NCI-H510A (cell line): ENCODE results near the gene MVB12B.

Experiments
- DNase-seq: peaks from one replicate; lab custom pipeline; 2025; lab: John Stamatoyannopoulos, UW

The MVB12B gene

DNA sequence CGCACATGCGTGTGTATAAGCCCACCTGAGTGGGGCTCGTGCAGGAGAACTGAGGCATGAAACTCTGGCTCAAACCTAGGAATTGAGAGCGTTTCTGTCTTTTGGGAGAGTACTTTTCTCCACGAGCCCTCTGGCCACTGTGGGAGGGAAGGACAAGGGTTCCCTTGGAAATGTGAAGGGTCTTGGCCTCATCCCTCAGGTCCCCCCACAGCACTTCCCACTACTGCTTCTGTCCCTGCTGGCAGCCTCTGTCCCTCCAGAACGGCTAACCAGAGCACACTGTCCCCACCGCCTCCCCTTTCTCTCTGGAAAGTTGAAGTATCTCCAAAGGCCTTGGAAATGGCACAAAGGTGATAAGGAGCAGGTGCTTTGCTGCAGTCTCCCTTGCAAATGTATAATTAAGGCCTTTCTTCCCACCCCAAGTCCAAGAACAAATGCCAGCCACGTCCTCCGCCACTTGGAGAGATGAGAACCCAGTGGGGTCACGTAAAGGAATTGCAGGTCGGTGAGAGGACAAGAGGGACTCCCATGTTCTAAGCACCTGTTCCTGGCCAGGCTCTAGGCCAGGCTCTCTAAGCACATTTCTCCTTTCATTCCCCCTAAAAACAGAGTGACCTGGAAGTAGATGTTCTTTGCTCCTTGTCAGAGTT lies 179.2 kb downstream of the MVB12B start:
- no peak for DNase-seq

DNA sequence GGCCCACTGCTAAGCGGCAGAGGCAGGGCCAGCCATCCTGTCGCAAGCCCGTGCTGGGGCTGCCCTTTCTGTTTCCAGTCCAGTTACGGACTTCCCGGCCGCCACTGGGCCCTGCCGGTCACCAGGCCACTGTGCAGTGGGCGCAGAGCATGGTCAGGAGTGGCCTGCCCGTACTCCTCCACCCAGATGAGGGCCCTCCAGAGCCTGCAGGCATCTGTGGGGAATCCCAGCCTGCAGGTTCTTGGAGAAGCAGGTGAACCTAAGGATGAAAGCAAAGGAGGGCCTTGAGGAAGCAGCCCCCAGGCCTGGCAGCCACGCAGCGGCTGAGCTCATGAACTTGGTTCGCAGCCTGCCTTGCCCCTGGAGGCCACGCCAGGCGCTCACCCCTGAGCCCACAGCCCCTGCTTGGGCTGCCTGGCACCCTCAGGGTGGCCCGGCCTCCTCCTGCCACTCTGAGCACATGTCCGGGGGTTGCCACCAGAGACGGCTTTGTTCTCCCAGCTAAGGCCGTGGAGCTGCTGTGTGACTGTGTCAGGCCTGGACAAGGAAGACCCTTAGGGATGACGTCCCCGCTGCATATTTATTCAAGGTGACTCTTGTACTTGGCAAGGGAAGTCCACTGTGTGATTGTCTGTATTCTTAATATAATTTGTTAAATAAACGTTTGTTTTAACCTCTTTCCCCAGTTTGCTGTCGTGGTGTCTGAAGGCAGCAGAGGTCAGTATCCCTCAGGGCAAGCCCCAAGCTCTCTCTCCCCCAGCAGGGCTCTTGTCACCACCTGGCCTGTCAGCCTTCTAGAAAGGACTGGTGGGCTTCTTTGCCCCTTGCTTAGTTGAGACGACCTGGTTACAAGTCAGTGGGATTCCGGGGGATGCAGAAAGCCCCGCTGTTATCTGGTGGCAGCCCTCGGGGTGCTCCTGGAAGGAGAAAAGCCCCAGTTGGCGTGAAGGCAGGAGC lies 180.0 kb downstream of the MVB12B start:
- no peak for DNase-seq

DNA sequence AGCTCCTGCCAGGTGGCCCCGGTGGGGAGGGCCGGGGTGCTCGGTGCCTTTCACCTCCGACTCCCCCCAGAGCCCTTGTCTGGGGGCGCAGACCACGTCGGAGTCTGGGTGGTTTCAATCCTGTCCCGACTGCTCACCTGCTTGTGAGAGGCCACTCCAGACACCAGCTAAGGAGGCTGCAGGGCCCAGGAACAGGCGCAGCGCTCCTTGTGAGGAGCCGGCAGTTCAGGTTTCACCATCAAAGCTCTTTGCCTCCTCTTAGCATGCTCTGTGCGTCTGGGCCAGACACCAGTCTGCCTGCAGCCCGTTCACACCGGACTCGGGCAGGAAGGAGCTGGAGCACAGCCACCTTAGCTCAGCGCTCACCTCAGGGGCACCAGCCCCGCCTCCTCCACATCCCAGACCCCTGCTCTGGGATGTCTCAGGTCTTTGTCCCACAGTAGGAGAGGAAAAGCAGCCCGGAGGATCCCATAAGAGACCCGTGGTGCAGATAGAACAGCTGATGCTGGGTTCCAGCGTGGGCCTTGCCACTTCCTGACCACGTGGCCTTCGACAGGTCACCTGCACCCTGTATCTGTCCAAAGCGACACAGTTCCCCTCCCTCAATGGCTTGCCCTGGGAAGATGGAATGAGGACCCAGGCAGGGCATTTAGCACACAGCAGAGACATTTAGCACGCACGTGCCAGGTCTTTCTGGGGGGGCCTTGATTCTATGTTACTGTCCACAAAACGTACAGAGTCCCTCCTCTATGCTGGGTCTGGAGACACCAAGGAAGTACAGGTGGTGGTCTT lies 180.9 kb downstream of the MVB12B start:
- no peak for DNase-seq

DNA sequence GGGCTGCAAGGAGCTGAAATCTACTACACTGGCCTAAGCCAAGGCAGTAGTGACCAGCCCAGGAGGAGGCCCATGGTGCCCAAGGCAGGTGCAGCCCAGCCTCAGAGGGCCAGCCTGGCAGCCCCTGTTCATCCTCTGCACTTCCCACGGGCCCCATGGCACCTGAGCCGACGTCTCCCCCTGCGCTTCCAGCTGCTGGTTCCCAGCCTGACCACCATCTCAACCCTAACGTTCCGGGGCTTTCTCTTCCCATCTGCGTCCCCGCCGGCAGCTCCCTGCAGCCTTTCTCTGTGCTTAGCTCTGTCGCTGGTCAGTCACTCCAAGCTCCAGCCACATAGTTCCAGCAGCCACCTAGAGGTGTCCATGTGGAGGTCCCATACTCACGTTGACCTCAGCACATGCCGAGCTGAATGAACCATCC lies 181.6 kb downstream of the MVB12B start:
- no peak for DNase-seq

DNA sequence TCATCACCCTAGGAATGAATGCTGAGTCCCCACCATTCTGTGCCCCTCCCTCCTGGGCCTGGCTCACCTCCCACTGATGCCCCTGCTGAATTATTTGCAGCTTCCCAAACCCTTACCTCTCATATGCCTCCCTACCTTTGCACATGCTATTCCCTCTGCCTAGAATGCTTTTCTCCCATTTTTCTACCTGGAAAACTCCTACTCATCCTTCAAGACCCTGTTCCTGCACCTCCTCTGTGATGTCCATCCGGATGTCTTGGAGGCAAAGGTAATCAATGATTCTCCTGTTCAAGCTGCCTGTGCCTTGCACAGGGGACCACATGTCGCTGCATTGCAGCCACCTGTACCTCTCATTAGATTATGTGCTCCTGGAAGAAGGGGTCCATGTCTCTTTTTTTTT lies 182.3 kb downstream of the MVB12B start:
- DNase-seq, result no peak

DNA sequence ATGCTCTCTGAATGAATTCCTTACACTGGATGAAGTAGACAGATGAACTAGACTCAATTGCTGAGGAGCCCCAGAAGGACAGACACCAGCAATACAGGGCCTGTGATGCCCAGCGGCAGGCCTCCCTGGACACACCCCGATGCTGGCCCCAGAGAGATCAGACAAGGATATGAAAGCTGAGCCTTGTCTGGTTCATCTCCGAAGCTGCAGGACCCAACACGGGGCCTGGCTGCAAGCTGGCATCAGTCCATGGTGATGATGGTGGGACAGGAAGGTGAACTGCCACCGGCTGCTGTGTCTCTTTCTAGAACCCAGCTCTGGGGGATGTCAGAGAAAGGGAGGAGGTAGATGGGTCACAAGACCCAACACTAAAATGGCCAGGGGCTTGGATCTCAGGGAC lies 183.1 kb downstream of the MVB12B start:
- no peak for DNase-seq

DNA sequence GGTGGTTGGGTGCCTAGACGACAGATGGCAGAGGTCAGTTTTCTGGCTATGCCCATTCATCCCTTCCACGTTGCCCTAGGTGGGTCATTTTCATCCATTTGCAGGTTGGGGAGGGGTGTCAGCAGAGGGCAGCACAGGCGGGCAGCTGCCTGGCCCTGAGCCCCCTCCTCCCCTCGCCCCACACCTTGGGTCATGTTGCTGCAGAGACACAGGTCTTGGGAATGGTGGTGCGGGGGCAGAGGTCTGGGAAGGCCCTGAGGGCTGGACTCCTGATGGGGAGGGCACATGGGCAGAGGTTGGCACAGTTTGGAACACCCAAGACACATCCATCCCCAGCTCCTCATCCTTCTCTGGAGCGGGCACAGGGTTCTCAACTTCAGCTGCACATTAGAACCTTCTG lies 183.9 kb downstream of the MVB12B start:
- DNase-seq, result no peak

DNA sequence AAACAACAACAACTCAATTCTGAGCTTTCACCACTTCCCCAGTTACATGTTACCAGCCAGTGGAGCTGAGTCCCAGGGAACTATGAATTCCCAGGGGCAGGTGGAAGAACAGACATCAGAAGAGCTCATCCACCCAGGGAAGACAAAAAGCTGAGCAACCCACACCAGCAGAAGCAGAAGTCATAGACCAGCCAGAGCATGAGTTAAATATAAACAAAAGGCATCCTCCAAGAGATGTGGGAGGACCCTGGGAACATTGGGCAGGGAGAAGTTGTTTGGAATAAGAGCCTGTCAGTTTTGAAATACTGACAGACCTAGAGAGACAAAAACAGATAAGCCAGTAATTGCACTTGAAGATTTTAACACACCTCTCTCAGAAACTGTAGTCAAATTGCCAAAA lies 184.8 kb downstream of the MVB12B start:
- DNase-seq, result no peak

DNA sequence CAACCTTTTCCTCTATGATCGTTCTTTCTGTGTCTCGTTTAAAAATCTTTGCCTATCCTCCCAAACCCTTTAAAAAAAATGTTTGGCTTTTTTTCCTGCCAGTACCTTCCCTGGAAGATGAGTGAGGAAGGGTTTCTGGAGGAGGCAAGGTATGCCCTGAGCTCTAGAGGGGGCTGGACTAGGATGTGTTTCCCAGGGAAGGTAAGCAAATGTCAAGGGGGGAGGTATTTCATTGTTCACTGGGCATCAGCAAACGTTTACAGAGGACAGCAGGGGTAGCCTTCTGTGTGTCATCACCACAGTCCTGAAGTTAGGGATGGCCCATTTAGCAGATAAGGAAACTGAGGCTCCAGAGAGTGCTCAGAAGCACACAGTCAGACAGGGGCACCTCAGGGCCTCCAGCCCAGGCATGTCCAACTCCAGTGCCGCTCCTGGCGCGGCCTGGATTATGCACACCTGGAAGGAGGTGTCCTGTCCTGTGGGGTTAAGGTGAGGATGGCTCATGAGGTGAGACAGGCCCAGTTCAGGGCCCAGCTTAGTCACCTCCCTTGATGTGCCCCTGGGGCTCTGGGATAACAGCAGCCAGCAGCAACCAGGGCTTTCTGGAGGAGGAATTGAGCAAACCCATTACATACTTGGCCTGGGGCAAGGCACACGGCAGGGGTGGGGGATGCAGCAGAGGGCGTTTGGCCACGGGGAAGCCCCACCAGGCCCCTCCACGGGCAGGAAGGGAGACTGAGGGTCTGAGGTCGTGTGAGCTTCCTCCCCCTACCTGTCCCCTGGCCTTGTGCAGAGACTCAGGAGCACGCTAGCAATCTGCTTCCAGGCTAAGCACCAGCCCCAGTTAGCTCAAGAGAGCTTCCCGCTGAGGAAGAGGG lies 186.8 kb downstream of the MVB12B start:
- no peak for DNase-seq

DNA sequence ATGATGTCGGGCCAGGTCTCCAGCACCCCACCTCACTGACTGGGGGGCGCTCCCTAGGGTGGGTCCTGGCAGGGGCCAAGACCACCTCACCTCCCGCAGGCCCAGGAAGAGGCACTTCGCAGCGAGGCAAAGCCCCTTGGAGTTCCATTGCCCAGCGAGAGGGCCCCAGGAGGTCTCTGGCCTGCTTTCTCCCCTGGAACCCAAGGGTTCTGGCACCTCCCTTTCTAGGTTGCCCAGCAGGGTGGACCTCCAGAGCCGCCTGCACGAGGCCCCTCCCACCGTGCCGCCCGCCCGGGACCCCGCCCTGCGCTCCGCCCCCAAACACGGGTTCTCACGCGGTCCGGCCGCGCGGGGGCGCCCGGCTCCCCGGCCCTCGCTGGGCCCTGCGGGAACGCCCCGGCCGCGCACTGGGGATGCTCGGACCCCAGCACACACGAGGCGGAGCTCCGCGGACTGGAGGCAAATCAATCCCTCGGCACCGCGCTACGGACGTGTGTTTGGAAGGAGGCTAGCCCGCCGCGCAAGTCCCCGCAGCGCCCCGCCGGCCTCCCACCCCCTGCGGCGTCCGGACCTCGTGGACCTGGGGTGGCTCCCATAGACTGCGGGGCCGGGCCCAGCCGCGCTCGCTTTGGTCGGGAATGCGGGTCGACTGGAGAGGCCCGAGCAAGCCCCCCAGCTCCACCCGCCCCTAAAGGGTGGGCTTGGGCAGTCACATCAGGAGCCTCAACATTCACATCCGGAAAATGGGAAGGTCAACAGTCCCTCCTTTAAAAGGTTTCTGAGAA lies 187.6 kb downstream of the MVB12B start:
- DNase-seq, result no peak

DNA sequence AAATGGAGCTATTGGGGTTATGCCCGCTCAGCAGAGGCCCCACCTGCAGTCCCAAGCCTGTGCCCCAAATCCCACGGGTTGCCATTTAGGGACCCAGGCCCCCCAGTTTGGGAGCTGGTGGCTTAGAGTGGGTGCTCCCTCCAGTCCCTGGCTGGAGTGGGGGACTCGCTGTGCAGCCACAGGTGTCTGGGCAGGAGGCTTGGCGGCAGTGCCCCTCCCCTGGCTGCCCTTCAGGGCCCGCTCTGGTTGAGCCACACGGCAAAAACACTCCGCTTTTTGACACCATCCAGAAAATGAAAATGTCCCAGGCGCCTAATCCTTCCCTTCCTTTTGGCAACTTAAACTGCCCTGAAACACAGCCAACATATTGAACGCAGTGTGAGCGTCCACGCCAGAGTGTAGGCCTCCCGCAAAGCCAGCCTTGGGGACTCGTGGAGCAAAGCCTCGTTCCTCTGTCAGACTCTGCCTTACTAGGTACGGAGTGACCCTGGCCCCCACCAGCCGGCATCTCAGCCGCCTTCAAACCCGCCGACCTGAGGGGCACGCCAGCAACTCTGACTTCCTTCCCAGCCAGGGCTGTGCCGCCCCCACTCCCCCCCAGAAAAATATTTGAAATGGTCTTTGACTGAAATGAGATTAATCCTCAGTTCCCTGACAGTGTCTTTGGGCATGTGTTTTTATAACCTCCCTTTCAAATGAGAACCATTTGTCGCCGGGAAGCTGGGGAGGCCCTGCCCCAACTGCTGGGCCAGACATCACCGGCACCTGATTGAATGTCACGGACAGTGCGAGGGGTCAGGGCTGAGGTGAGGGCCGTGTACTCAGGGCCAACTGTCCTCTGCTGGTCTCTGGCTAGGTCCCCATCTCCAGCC lies 188.6 kb downstream of the MVB12B start:
- DNase-seq, result no peak

DNA sequence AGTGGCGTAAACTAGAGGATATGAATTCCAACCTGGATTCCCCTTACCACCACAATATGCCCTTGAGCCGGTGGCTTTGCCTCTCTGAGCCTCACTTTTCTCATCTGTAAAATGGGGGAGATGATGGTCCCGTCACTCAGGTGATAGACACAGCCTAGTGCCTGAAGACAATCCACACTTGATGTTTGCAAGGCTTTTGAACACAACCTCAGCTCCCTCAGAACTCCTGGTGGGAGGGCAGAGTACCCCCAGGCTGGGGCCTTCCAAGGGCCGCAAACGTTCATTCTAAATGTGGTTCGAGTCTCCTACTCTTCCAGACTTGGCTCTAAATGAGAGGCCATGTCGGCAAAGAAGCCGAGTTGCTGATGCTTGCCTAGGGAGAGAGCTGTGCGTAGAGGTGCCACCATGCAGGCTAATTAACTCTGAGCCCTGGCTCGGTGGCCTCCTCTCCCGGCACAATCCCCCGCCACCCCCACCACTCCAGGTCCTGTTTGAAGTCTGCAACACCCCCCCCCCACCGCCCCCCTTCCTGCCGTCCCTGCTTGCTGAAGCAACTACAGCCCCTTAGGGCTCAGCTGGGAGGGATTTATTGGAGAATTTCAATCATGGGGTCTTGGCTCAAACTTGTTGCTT lies 189.4 kb downstream of the MVB12B start:
- no peak for DNase-seq

DNA sequence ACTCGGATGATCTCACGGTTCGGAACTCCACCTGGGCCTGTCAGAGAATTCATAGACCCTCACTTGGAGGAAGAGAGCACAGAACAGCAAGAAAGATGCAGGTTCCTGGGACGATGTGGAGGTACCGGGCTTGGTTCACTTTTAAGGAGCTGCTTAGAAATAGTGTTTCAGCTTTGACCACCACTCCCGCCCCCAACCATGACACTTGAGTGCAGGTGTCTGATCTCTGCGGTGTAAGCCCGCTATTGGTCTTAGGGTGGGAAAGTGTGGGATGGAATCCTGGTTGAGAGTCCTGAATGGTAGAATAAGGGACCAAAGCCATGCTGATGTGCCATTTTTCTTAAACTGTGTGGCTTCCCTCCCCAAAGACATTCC lies 189.9 kb downstream of the MVB12B start:
- DNase-seq, result no peak

DNA sequence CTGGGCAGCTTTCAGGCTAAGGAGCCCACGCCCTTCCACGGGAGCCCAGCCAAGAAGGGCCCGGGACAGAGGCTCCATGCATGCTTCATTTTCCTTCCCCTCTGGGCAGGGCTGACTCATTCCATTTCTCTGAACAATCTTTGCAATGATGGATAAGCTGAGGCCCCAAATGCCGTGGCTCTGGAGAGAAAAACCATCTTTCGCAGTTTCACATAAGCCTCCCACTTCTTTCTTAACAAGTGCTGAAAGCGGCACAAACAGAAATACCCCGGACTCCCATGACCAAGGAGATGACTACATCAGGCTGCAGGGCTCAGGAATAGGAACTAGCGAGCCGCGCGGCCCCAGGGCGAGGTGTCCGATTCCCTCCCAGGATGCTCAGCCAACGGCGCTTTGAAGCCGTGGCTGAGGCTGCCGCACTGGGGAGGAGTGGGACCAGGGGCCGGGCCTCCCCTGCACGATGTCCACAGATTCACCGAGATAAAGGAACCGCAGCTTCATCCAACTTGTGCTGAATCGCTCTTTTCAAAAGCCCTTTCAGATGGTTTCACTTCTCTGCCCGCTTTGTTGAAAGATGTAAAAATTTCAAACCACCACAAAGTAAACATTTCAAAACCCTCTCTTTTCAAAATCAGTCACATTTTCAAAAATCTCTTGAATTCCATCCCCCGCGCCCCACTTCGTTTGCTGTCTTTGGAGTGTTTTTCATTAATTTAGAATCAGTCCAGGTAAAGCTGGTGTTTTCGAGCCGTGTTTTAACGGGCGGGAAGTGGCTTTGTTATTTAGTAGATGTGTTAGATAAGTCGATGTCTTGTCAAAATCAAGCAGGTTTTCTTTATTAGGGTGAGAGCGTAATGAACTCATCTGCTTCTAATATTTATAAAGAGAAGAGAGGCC lies 190.6 kb downstream of the MVB12B start:
- no peak for DNase-seq

DNA sequence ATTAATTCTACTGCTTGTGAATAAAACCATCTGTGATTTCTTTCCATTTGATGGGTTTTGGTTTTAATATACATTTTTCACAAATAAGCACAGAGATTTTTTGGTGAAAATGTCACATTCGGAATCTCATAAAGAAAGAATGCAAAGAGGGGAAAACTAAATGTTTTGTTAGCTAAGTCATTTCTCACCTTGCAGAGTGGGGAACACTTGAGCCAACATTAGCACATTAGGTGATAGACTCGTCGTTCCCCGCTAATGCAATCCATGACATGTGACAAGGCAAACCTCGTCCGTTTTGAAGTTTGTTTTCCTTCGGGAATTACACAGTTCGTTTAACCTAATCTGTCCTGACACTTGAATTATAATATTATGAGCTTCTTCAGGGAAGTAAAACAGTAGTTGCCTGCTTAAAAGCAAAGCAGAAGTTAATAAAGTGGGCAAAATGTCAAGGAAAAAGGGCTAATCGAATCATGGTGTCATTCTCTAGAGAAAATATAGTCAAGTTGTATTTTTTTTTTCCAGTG lies 191.3 kb downstream of the MVB12B start:
- DNase-seq, result no peak

DNA sequence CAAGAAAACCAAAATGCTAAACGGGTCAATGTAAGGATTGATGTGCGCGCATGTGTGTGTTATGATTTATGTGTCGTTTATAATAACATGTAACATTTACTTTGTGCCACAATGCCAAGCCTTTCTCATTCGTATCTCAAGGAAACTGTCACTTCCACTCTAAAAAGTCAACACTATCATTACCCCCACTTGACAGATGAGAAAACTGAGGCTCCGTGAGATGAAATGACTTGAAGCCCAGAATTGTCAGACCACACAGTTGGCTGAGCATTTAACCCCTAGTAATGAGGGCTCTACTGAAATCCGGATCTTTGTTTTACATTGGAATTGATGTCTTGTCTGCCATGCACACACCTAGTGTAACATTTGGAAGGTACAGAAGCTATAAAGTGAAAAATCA lies 192.1 kb downstream of the MVB12B start:
- no peak for DNase-seq

DNA sequence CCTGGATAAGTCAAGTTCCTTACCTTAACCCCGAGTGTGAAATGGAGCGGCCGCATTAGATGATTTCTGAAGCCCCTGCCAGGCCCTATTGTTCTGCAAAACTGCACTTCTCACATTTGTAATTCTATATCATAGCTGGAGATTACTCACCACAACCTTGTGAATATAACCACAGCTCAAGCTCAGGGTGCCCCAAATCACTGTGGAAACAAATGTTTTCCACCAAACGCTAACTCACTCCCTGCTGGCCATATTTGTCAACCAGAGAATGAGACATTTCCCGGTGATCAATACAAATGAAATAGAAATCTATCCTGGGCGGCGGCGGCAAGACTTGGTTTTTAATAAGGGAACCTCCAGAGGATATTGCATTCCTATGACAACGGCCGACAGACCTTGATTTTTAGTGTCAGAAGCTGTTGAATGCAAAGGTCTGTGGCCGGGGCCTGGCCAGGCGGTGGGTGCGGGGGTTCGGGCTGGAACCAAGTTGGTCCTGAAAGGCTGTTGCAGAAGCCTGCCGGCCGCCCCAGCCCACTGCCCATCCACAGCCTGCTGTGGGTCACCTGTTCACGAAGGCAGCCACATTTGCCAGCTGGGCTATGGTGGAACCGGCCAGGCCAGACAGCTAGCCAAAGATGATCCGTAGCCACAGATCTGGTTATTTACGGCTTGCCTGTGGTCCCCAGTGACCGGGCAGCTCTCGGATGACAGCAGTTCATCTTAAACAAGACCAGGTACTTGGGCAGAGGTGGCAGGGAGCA lies 193.2 kb downstream of the MVB12B start:
- no peak for DNase-seq
